CMK (cell line): ENCODE data around the gene GPHN.
A peak's percentile ranks its signal among the peaks of the same experiment; 100 is the strongest.

ENCODE experiments used
- DNase-seq: peaks from one replicate; pipeline ENCODE4 v3.0.0-alpha.2; 2010; ENCODE audit warnings: low read depth

GPHN gene

DNA sequence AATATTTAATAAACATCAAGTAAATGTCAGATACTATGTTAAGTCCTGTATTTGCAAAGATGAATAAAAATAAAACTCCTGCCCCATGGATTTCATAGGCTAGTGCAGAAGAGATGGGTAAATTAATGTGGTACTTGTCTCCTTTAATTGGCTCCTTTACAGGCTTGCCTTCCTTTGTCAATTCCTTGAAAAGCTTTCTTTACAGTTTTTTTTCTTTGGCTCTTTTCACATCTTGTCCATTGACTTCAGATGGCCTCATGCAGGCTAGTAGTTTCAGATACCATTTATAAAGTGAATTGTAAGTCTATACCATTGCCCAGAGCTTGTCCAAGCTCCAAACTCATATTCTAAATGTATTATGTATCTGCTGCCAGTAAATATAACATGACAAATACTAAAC lies 552.6 kb downstream of the GPHN start:
- no peak for DNase-seq

DNA sequence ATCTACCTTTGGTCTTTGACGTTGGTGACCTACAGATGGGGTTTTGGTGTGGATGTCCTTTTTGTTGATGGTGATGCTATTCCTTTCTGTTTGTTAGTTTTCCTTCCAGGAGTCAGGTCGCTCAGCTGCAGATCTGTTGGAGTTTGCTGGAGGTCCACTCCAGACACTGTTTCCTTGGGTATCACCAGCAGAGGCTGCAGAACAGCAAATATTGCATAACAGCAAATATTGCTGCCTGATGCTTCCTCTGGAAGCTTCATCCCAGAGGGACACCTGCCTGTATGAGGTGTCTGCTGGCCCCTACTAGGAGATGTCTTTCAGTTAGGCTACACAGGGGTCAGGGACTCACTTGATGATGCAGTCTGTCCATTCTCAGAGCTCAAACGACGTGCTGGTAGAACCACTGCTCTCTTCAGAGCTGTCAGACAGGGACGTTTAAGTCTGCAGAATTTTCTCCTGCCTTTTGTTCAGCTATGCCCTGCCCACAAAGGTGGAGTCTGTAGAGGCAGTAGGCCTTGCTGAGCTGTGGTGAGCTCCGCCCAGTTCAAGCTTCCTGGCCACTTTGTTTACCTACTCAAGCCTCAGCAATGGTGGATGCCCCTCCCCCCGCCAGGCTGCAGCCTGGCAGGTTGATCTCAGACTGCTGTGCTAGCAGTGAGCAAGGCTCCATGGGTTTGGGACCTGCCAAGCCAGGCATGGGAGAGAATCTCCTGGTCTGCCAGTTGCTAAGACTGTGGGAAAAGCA lies 559.3 kb downstream of the GPHN start:
- peak; percentile 3 for DNase-seq

GRCh38 chr14:67068251-67068650 lies 560.3 kb downstream of the GPHN start:
- DNase-seq = no peak

DNA sequence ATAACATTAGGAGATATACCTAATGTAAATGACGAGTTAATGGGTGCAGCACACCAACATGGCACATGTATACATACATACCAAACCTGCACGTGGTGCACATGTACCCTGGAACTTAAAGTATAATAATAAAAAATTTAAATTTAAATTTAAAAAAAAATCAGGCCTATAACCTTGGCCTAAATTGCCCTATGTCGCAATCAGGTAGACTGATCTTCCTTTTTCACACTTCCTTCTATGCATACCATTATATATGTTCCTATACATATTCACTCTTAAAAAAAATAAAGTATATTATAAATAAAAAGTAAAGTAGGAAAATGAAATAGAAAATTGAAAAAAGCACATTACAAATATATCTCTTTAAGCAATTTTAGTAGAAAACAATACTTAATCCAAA lies 563.6 kb downstream of the GPHN start:
- no peak for DNase-seq

DNA sequence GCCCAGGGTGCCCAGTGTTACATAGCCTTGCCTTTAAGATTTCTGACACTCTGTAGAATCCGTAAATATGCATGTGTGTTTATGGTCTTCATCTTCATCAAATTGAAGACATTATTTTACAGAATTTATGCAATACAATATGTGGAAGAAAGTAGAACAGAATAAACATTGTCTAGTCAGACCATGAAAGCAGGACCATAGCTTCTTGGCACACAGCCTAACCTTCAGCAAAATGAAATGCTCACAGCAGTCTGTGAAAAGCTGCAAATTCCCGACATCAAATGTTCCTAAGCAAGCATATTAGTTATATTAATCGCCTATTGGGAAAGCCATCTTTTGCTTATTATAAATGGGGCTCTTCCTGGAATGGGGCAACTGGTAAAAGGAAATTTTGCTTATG lies 570.0 kb downstream of the GPHN start:
- DNase-seq = no peak

GRCh38 chr14:67079846-67080245 lies 571.9 kb downstream of the GPHN start:
- DNase-seq = no peak

GRCh38 chr14:67108230-67108629 lies 600.3 kb downstream of the GPHN start:
- DNase-seq = no peak

GRCh38 chr14:67111022-67111421 lies 603.1 kb downstream of the GPHN start:
- no peak for DNase-seq

DNA sequence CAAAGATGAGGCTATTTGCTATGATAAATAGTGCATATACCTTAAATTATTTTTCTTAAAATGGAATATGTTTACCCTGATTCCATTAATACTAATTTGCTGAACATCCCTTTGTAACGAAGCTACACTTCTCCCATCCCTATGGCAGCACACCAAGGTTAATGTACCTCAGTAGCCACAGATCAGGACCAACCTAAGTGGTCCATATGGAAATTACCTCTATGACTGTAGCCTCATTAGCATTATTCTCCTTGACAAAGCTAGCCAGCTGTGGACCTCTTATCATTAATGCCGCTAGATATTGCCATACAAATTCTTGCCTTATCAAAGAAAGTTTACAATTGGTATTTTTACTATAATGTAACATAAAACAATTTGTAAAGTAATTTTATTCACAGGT lies 604.4 kb downstream of the GPHN start:
- DNase-seq = no peak

GRCh38 chr14:67127174-67127573 lies 619.2 kb downstream of the GPHN start:
- DNase-seq = no peak

DNA sequence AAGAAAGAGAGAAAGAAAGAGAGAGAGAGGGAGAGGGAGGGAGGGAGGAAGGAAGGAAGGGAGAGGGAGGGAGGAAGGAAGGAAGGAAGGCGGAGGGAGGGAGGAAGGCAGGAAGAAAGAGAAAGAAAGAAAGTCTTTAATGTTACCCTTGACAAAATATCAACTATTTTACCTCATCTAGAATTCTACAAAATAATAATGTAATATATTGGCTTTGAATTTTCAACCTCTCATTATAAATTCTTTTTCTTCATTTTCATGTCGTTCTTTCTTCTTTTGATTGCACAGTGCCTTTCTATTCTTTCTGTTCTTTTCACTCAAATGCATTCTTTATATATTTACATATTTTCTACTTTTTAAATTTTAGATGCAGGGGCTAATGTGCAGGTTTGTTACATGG lies 621.8 kb downstream of the GPHN start:
- DNase-seq = no peak

GRCh38 chr14:67131691-67132090 lies 623.7 kb downstream of the GPHN start:
- DNase-seq = no peak

DNA sequence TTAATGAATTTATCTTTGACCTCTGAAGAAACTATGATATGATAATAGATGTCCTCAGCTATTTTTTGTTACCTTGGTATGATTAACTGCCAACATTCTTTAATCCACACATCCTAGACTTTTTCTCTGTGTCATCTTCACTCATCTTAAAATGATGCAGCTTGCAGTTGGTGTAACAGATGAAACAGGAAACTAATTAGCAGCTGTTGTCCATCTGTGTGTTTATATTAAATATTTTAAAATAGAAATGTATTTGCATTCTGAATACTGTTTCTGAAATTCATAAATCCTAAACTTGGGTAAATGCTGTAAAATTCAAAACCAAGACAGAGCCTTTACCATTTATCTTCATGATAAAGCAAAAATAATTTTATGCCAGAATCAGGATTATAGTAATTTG lies 625.2 kb downstream of the GPHN start:
- DNase-seq = no peak

DNA sequence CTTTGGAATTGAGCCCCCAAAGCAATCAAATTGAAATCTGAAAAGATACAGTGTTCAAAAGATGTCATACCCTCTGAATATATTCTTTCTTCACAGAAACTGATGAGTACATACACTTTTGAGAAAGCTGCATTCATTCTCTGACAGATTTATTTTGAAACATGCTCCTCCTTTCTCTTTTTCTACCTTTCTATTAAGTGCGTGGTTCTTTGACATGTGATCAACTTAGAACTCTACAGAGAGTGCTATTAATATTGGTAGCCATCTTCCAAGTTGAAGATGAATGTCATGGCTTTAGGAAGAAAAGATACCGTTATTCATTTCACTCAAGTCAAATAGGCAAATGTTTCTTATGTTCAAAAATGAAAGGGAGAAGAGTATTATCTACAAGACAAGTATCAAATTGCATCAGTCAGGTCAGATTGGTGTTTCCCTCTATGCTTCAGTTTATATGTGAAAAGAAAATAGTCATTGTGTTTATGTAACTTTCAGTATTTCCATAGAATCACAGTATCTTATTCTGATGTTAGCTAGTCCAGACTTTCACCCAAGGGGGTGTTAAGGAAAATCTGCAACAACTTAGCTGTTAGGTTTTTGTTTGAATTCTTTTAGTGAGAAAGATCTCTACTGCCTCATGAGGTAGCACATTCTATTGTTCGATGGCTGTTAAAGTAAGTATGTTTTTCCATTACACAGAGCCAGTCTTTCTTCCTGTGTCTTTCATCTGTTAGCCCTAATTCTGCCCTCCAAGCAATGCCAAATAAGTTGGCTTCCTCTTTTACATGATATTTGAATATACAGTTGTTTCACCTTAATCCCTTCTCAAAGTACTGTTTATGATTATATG lies 625.9 kb downstream of the GPHN start:
- DNase-seq = no peak

DNA sequence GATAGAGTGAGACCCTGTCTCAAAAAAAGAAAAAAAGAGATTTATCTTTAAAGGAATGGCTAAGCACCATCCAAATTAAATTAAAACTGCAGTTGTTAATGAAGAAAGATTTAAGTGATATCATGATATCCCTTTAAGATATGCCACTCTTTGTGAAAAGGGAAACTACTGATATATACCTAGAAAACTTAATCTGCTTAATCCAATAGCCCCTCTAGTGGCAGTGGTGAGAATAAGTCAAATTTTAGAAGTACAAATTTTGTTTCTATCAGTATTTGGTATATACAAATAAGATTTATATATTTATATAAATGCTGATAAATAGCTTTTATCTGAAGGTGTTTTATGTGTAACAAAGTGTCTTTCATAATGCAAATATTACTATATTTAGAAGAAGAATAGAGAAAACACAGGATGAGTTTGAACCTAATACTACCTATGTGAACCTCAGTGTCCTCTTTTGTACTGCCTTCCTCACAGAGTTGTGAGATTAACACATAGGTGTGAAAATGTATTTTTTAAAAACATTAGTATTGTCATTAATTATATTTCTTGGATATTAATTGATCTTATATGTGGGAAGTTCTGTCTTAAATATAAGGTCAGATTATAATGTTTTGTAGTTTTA lies 629.9 kb downstream of the GPHN start:
- DNase-seq = no peak

GRCh38 chr14:67140556-67140955 lies 632.6 kb downstream of the GPHN start:
- no peak for DNase-seq

DNA sequence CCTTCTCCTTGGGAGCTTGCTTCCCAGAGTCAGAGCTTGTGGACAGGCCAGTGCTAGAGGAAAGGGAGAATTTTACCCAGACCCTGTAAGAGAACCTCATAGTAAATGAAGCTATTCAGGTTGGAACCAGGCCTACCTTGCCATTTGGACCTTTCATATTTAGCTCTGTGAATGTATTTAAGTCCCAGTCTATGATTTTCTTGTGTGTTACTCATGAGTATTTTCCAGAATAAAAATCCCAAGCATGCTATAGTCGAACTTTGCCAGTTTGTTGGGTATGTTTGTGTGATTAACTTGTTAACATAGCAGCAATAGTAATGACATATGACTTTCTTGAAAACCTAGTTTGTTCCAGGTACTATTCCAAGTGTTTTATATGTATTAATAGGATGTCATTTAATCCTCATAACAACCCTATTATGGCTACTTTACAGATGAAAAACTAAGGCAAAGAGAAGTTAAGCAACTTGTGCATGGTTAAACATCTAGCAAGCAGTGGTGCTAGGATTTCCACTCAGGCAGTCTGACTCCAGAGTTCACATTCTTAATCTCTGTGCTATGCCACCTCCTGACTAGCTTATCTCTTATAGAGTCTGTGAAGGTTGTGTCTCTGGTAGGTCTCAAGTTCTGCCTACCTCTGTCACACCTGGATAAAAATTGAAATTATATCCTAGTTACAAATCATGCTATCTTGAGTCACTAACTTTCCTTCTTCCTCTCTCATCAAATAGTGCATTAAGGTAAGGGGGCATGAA lies 633.4 kb downstream of the GPHN start:
- DNase-seq = no peak

GRCh38 chr14:67151082-67151666 lies 643.2 kb downstream of the GPHN start:
- DNase-seq = no peak

GRCh38 chr14:67158566-67158965 lies 650.6 kb downstream of the GPHN start:
- DNase-seq = no peak

GRCh38 chr14:67162385-67162784 lies 654.4 kb downstream of the GPHN start:
- no peak for DNase-seq

DNA sequence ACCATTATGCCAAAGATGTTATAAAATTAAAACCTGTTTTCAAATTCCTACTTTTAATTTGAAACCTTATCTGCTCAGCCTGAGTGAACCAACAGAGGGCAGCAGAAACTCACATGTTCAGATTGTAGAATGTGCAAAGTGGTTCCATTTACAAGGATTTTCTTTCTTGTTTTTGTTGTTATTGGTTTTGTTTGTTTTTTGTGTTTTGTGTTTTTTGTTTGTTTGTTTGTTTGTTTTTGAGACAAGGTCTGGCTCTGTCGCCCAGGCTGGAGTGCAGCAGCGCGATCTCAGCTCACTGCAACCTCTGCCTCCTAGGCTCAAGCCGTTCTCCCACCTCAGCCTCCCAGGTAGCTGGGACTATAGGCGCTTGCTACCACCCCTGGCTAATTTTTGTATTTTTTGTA lies 658.5 kb downstream of the GPHN start:
- DNase-seq = no peak
